Nephron progenitor cell (in vitro differentiated cells): ENCODE data around the gene MYO7A.

ENCODE experiments used
- DNase-seq: peaks from one replicate; pipeline ENCODE4 v3.0.0; 2021
- H3K27ac Mint-ChIP-seq: 2 replicates; pipeline ENCODE4 v1.8.0; 2021; ENCODE audit warnings: mild to moderate bottlenecking, moderate library complexity, mixed read lengths
- H3K27me3 Mint-ChIP-seq: 2 replicates; pipeline ENCODE4 v1.8.0; 2021; ENCODE audit warnings: mild to moderate bottlenecking, low read depth, mixed read lengths; ENCODE audit not compliant: poor library complexity
- H3K36me3 Mint-ChIP-seq: 2 replicates; pipeline ENCODE4 v1.8.0; 2021; ENCODE audit warnings: low read depth, mixed read lengths
- H3K4me1 Mint-ChIP-seq: 2 replicates; pipeline ENCODE4 v1.8.0; 2021; ENCODE audit warnings: mixed read lengths
- H3K4me3 Mint-ChIP-seq: 2 replicates; pipeline ENCODE4 v1.8.0; 2021; ENCODE audit warnings: mild to moderate bottlenecking, moderate library complexity, mixed read lengths
- H3K9me3 Mint-ChIP-seq: 2 replicates; pipeline ENCODE4 v1.8.0; 2021; ENCODE audit warnings: mild to moderate bottlenecking, moderate library complexity, mixed read lengths
- TF ChIP-seq, protein P1 (sequence below): fragments of 200-600 bp; sonication (generic); IDR thresholded peaks from 2 replicates; pipeline ENCODE4 v1.5.0; 2021; ENCODE audit warnings: antibody characterized with exemption

The MYO7A gene

DNA sequence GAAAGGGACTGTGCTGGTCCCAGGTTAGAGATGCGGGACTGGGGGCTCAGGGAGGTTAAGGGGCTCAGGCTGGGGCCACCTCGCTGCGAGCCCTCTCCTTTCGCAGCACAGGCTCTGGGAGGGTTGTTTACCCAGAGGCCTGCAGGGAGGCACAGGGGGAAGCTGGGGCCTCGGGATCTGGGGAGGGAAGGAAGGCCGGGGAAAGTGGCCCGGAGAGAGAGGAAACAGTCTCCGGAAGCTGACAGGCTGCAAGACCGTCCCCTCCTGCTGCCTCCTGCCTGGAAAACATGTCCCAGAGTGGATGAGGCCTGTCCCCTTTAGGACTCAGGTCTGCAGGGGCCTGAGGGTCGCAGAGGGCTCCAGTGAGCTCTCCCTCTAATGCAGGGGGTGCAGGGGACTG lies 45.4 kb downstream of the MYO7A start:
- TF ChIP-seq, protein P1, sequence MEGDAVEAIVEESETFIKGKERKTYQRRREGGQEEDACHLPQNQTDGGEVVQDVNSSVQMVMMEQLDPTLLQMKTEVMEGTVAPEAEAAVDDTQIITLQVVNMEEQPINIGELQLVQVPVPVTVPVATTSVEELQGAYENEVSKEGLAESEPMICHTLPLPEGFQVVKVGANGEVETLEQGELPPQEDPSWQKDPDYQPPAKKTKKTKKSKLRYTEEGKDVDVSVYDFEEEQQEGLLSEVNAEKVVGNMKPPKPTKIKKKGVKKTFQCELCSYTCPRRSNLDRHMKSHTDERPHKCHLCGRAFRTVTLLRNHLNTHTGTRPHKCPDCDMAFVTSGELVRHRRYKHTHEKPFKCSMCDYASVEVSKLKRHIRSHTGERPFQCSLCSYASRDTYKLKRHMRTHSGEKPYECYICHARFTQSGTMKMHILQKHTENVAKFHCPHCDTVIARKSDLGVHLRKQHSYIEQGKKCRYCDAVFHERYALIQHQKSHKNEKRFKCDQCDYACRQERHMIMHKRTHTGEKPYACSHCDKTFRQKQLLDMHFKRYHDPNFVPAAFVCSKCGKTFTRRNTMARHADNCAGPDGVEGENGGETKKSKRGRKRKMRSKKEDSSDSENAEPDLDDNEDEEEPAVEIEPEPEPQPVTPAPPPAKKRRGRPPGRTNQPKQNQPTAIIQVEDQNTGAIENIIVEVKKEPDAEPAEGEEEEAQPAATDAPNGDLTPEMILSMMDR: no peak
- Mint-ChIP-seq H3K36me3 (peaks cover 4% of the 10 kb centered on the region), H3K9me3 (peaks cover 3% of the 10 kb centered on the region), H3K27me3 (peaks cover 4% of the 10 kb centered on the region), H3K4me3 (peak overlapping the region; percentile 3), H3K4me1 (peaks cover 70% of the 10 kb centered on the region), H3K27ac (no peak overlapping the region)
- no peak for DNase-seq

DNA sequence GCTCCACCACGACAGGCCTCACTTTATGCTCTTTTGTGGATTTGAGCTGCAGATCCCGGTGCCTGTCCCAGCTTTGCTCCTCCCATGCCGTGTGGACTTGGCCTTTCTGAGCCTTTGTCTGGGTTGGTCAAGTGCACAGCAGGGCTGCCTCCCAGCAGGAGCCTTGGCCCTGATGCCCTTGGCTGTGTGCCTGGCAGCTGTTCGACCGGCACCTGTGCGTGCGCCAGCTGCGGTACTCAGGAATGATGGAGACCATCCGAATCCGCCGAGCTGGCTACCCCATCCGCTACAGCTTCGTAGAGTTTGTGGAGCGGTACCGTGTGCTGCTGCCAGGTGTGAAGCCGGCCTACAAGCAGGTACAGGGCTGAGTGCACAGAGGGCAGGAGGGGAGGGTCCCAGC lies 46.5 kb downstream of the MYO7A start:
- peaks cover 4% of the 10 kb centered on the region for H3K27me3 Mint-ChIP-seq
- DNase-seq: no peak
- peak overlapping the region; percentile 49 for H3K27ac Mint-ChIP-seq

DNA sequence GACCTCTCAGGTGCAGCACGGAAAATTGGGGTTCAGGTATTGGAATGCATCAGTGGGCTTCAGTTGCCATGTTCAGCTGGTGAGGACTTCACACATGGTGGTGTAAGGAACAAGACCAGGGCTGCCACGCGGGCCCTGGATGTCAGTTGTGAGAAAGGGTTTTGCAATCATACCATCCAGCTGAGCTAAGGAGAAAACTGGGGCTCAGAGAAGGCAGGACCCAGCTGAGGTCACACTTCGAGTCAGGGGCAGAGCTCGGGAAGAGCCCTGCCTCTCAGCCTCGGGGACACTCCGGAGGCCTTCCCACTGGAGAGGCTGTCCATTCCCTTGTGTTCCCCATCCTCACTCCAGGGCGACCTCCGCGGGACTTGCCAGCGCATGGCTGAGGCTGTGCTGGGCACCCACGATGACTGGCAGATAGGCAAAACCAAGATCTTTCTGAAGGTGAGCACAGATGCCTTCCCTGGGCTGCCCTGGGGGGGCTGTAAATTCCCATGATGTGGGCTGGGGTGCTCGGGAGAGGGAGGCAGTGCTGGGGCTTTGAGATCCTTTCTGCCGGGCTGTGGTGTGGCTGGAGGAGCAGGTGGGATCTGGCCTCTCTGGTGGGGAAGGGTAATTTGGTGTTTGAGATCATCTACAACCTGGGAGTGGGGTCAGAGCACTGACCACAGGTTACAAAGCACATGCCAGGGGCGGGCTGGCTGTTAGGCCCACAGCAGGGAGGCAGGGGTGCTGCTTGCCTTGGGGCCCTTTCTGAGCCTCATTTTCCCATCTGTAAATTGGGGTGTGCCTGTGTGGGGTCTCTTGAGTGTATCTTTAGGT lies 47.2 kb downstream of the MYO7A start:
- TF ChIP-seq, protein P1: no peak
- Mint-ChIP-seq H3K4me1 (peaks cover 63% of the 10 kb centered on the region), H3K4me3 (no peak overlapping the region), H3K27ac (no peak overlapping the region), H3K36me3 (peaks cover 5% of the 10 kb centered on the region), H3K9me3 (peaks cover 4% of the 10 kb centered on the region), H3K27me3 (peaks cover 4% of the 10 kb centered on the region)
- DNase-seq: no peak

More for the DNA sequence above, 46.5 kb downstream of the MYO7A start:
- peaks cover 70% of the 10 kb centered on the region for H3K4me1 Mint-ChIP-seq
- no peak overlapping the region for H3K4me3 Mint-ChIP-seq
- TF ChIP-seq, protein P1: no peak
- peaks cover 4% of the 10 kb centered on the region for H3K9me3 Mint-ChIP-seq
- peaks cover 5% of the 10 kb centered on the region for H3K36me3 Mint-ChIP-seq

DNA sequence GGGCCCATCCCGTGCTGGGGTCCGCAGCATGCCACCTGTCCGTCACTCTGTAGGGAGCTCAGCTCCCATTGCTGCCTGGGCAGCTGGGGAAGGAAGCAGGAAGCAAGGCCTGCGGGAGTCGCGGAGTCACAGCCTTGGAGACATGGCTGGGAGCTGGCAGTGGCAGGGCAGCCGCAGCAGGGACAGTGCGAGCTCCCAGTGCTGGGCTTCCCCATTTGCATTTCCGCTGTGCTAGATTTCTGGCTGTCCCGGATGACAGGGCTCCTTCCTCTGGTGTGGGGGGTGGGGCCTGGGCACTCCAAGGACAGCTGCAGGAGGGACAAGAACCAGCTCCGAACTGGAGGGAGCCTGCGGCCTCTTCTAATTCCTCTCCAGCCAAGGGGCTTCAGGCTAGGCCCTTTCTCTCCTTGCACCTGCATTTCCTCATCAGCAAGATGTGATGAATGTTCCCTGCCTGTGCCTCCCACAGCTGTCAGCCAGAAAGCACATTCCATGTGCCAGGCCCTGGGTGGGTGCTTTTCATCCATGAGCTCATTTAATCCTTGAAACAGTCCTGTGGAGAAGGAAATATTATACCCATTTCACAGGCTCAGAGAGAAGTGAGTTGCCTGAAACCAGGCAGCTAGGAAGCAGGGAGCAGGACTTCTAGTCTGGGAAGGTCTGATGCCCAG lies 48.0 kb downstream of the MYO7A start:
- TF ChIP-seq, protein P1: no peak
- H3K36me3 Mint-ChIP-seq: peaks cover 5% of the 10 kb centered on the region
- peaks cover 4% of the 10 kb centered on the region for H3K27me3 Mint-ChIP-seq
- DNase-seq: peak; percentile 45
- H3K4me3 Mint-ChIP-seq: no peak overlapping the region
- H3K4me1 Mint-ChIP-seq: peaks cover 55% of the 10 kb centered on the region
- peaks cover 4% of the 10 kb centered on the region for H3K9me3 Mint-ChIP-seq
- no peak overlapping the region for H3K27ac Mint-ChIP-seq

DNA sequence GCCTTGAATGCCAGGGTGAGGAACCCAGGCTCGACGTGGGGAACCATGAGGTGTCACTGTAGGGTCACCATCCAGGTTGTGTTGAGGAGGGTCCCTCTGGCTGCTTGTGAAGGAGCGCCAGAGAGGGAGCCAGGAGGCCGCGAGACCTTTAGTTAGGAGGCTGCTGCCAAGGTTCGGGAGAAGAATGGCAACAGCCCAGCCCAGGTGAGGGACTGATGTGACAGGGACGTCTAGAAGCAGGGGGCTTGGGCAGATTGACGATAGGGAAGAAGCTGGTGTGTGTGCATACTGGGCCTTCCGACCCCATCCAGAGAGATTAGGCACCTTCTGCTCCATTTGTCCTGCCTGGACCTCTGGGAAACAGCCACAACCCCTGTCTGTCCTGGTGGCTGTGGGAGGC lies 49.0 kb downstream of the MYO7A start:
- peaks cover 4% of the 10 kb centered on the region for H3K27me3 Mint-ChIP-seq
- peaks cover 5% of the 10 kb centered on the region for H3K36me3 Mint-ChIP-seq
- TF ChIP-seq, protein P1: no peak
- no peak for DNase-seq
- H3K9me3 Mint-ChIP-seq: peaks cover 4% of the 10 kb centered on the region
- H3K4me1 Mint-ChIP-seq: peaks cover 46% of the 10 kb centered on the region
- no peak overlapping the region for H3K4me3 Mint-ChIP-seq
- H3K27ac Mint-ChIP-seq: no peak overlapping the region
